Activated CD4-positive, alpha-beta memory T cell treated with anti-CD3 and anti-CD28 coated beads, Interleukin-2, amount 10 ng/mL, durations not matched to agents 7 days and 5 days (primary cell): ENCODE data around the gene XIRP2. TPM values are rescaled to one million over a fixed set of nuclear protein-coding genes. Genes with fewer than 3 reads are reported as not detected.
"Not testable (repeated sequence)": the region's sequence is repeated elsewhere in the genome, so short reads cannot be mapped to it uniquely, and the experiment has no call there.

Experiments used
- CTCF ChIA-PET: fragments of 350-600 bp; sonication (Branson Sonifier 250); formaldehyde crosslinking; loops from one replicate; lab custom pipeline; 2021; ENCODE audit warnings: antibody characterized with exemption, inconsistent platforms; lab: Charles Lee
- POLR2A ChIA-PET: fragments of 350-600 bp; sonication (Branson Sonifier 250); formaldehyde crosslinking; loops from one replicate; lab custom pipeline; 2021; ENCODE audit warnings: antibody characterized with exemption; lab: Charles Lee
- DNase-seq: peaks from one replicate; pipeline ENCODE4 v3.0.0-alpha.2; 2020
- H3K27ac Mint-ChIP-seq: one replicate; pipeline ENCODE4 v1.8.0; 2021; ENCODE audit warnings: mild to moderate bottlenecking, mixed read lengths
- H3K27me3 Mint-ChIP-seq: one replicate; pipeline ENCODE4 v1.8.0; 2021; ENCODE audit warnings: mixed read lengths
- H3K36me3 Mint-ChIP-seq: one replicate; pipeline ENCODE4 v1.8.0; 2021; ENCODE audit warnings: low read depth, mixed read lengths
- H3K4me1 Mint-ChIP-seq: one replicate; pipeline ENCODE4 v1.8.0; 2021; ENCODE audit warnings: mixed read lengths
- H3K4me3 Mint-ChIP-seq: one replicate; pipeline ENCODE4 v1.8.0; 2021; ENCODE audit warnings: mild to moderate bottlenecking, mixed read lengths
- H3K9me3 Mint-ChIP-seq: one replicate; pipeline ENCODE4 v1.8.0; 2021; ENCODE audit warnings: mixed read lengths
- total RNA-seq, 2 experiments: library from RNA; stranded (reverse); gene quantifications; one replicate each; pipeline ENCODE4 v1.2.3, GENCODE V29; 2021

The XIRP2 gene
- total RNA-seq, 2 experiments from 2014 or later = not detected

DNA sequence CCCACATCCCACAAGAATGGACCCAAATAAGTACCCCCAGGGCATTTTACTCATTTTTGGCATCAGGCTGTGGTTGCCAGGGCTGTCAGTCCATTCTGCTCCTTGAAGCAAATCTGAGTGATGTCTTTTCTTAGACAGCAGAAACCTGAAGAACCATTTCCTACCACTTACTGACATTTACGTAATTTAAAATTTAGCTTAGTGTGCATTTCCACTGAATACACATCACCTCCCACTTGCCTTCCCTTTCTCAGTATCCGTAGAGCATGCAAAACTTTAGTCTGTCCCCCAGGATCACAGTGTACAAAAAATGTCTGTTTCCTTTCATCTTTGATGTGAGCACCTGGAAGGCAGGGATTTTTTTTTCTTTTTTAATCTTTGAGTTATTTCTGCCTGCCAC, 130.3 kb downstream of the XIRP2 start:
- no peaks in the 10 kb centered on the region for H3K4me1 Mint-ChIP-seq
- no peaks in the 10 kb centered on the region for H3K27me3 Mint-ChIP-seq
- no peak overlapping the region for H3K4me3 Mint-ChIP-seq
- no peak for DNase-seq
- CTCF ChIA-PET = no interaction called here
- POLR2A ChIA-PET = no interaction called here
- H3K27ac Mint-ChIP-seq = no peak overlapping the region
- no peaks in the 10 kb centered on the region for H3K36me3 Mint-ChIP-seq
- no peaks in the 10 kb centered on the region for H3K9me3 Mint-ChIP-seq

DNA sequence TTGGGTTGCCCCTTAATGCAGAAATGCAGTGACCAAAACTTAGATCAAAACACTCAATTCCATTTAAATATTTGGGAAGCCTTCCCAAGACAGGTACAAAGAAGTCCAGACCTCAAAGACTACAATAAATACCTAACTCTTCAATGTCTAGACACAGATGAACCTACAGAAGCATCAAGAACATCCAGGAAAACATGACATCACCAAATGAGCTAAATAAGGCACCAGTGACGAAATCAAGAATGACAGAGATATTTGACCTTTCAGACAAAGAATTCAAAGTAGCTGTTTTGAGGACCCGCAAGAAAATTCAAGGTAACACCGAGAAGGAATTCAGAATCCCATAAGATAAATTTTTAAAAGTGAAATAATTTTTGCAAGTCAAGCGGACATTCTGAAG, 140.2 kb downstream of the XIRP2 start:
- no peak overlapping the region for H3K4me3 Mint-ChIP-seq
- no peaks in the 10 kb centered on the region for H3K4me1 Mint-ChIP-seq
- H3K27ac Mint-ChIP-seq = no peak overlapping the region
- no peaks in the 10 kb centered on the region for H3K27me3 Mint-ChIP-seq
- DNase-seq = no peak
- ChIA-PET CTCF (interaction anchor here (0.8 kb wide), 1 partner anchor 9 kb away, joined by 3 read pairs; no protein-coding TSS in a partner anchor), POLR2A (no interaction called here)
- H3K36me3 Mint-ChIP-seq = no peaks in the 10 kb centered on the region
- peaks cover 10% of the 10 kb centered on the region for H3K9me3 Mint-ChIP-seq

DNA sequence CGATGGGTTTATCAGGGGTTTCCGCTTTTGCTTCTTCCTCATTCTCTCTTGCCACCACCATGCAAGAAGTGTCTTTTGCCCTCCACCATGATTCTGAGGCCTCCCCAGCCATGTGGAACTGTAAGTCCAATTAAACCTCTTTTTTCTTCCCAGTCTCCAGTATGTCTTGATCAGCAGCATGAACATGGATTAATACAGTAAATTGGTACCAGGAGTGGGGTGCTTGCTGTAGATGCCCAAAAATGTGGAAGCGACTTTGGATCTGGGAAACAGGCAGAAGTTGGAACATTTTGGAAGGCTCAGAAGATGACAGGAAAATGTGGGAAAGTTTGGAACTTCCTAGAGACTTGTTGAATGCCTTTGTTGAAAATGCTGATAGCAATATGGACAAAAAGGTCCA, 146.7 kb downstream of the XIRP2 start:
- H3K4me3 Mint-ChIP-seq, DNase-seq, H3K27ac Mint-ChIP-seq, POLR2A ChIA-PET, H3K36me3 Mint-ChIP-seq, CTCF ChIA-PET, H3K4me1 Mint-ChIP-seq, H3K27me3 Mint-ChIP-seq: not testable (repeated sequence)
- H3K9me3 Mint-ChIP-seq = peaks cover 20% of the 10 kb centered on the region

DNA sequence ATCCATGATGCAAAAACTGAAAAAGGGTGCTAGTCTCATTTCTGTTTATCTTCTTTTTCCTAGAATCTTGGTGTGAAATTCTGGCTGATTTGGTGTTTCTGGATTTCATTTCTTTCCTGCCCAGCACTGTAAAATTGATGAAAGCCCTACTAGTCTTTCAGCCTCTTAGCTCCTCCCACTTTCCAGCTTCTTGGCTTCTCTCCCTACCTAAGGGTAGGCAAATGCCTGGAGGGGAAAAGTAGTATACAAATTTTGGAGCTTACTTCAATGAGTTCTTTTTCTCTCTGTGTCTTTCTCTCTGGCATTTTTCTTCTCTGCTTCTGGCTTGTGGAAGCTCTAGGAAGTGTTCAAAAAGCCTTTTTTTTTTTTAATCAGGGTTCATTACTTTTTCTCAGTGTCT, 160.5 kb downstream of the XIRP2 start:
- peaks cover 4% of the 10 kb centered on the region for H3K9me3 Mint-ChIP-seq
- no peaks in the 10 kb centered on the region for H3K36me3 Mint-ChIP-seq
- no peaks in the 10 kb centered on the region for H3K27me3 Mint-ChIP-seq
- CTCF ChIA-PET = no interaction called here
- no peaks in the 10 kb centered on the region for H3K4me1 Mint-ChIP-seq
- DNase-seq = no peak
- POLR2A ChIA-PET = no interaction called here
- H3K4me3 Mint-ChIP-seq = no peak overlapping the region
- H3K27ac Mint-ChIP-seq = no peak overlapping the region

DNA sequence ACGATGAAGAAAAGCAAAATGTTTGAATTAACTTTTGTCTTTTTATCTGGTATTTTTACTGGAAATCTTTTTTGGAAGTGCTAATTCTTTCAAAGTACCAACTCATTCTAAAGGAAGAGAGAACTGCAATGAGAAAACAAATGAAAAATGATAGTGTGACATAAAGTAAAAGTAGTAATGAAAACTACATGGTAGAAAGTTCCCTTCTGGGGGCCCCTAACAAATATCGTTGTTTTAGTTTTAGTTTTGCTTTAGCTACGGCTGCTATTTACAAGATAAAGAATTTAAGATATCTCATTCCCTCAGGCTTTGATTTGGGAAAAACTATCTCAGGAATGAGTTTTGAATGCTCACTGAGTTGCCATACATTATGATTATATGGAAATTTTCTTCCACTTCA, 161.4 kb downstream of the XIRP2 start:
- no peaks in the 10 kb centered on the region for H3K36me3 Mint-ChIP-seq
- ChIA-PET CTCF (no interaction called here), POLR2A (no interaction called here)
- peaks cover 4% of the 10 kb centered on the region for H3K9me3 Mint-ChIP-seq
- H3K27ac Mint-ChIP-seq = no peak overlapping the region
- H3K27me3 Mint-ChIP-seq = no peaks in the 10 kb centered on the region
- no peaks in the 10 kb centered on the region for H3K4me1 Mint-ChIP-seq
- DNase-seq = no peak
- H3K4me3 Mint-ChIP-seq = no peak overlapping the region

DNA sequence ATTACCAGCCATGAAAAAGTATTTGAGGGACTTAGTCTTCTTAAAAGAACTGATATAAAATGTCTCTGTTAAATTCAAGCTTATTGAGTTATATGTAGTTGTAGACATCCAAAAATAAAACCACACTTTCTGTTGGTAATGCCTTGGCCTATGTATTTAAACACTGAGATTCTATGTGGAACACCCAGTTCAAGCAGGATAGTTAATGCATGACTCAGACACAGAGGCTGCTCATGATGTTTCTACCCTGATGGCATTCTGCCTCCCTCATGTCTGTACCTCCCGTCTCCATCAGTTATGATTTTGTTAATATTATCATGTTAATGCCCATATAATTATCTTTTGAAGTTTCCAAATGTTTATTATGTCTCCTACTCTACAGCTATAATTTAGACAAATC, 164.5 kb downstream of the XIRP2 start:
- Mint-ChIP-seq H3K4me3 (no peak overlapping the region), H3K4me1 (no peaks in the 10 kb centered on the region), H3K9me3 (peaks cover 3% of the 10 kb centered on the region), H3K27me3 (no peaks in the 10 kb centered on the region), H3K36me3 (no peaks in the 10 kb centered on the region), H3K27ac (no peak overlapping the region)
- CTCF ChIA-PET = no interaction called here
- no peak for DNase-seq
- POLR2A ChIA-PET = no interaction called here

DNA sequence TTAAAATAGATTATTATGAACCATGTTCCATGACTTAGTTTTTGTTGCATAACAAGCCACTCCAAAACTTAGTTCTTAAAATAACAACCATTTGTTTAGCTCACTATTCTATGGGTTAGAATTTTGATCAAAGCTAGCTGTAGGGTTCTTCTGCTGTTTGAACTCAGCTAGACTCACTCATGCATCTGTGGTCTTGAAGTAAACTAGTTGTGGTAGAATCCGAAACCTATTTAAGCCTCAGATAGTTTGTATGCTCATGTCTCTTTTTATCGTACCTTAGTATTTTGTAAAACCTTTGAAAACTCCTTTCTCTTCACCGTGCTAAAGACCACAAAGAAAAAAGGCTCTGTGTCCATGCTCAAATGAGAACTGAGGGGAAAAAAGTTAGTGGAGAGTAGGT, 166.6 kb downstream of the XIRP2 start:
- CTCF ChIA-PET = no interaction called here
- H3K4me3 Mint-ChIP-seq = no peak overlapping the region

DNA sequence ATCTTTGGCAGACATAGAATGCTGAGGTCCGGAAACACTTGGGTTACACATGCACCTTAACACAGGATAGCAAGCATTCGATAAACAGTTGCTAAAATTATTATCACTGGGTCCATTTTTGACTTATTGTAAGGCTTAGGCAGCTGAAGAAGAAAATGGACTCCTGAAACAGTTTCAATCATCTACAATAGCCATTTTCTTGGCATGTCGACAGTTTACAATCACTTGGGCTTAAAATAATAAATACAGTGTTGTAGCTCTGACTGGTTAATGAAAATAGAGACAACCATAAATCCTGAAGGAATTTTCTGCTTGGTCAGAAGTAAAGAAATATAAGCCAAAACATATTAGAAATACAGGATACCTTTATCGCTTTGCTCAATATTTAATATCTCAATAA, 169.2 kb downstream of the XIRP2 start:
- no peak overlapping the region for H3K27ac Mint-ChIP-seq
- ChIA-PET POLR2A (no interaction called here), CTCF (no interaction called here)
- H3K4me3 Mint-ChIP-seq = no peak overlapping the region
- no peaks in the 10 kb centered on the region for H3K36me3 Mint-ChIP-seq
- peaks cover 6% of the 10 kb centered on the region for H3K9me3 Mint-ChIP-seq
- no peaks in the 10 kb centered on the region for H3K27me3 Mint-ChIP-seq
- H3K4me1 Mint-ChIP-seq = no peaks in the 10 kb centered on the region
- no peak for DNase-seq

More for the DNA sequence above, 166.6 kb downstream of the XIRP2 start:
- no peak for DNase-seq
- POLR2A ChIA-PET = no interaction called here
- Mint-ChIP-seq H3K4me1 (no peaks in the 10 kb centered on the region), H3K9me3 (peaks cover 8% of the 10 kb centered on the region), H3K27ac (no peak overlapping the region), H3K36me3 (no peaks in the 10 kb centered on the region), H3K27me3 (no peaks in the 10 kb centered on the region)

DNA sequence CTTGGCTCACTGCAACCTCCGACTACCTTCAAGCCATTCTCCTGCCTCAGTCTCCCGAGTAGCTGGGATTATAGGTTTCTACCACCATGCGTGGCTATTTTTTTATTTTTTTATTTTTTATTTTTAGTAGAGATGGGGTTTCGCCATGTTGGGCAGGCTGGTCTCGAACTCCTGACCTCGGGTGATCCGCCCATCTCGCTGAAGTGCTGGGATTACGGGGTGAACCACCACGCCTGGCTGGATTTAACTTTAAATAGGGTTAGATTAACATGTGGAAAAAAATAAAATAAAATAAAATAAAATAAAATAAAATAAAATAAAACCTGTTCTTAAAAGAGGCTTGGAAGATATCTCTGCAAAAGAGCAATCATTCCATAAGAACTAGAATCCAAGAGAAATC, 170.9 kb downstream of the XIRP2 start:
- CTCF ChIA-PET = no interaction called here
- DNase-seq = no peak
- no peak overlapping the region for H3K27ac Mint-ChIP-seq
- POLR2A ChIA-PET = no interaction called here
- H3K9me3 Mint-ChIP-seq = peaks cover 6% of the 10 kb centered on the region
- H3K4me3 Mint-ChIP-seq = no peak overlapping the region
- H3K36me3 Mint-ChIP-seq = no peaks in the 10 kb centered on the region
- H3K4me1 Mint-ChIP-seq = no peaks in the 10 kb centered on the region
- no peaks in the 10 kb centered on the region for H3K27me3 Mint-ChIP-seq

DNA sequence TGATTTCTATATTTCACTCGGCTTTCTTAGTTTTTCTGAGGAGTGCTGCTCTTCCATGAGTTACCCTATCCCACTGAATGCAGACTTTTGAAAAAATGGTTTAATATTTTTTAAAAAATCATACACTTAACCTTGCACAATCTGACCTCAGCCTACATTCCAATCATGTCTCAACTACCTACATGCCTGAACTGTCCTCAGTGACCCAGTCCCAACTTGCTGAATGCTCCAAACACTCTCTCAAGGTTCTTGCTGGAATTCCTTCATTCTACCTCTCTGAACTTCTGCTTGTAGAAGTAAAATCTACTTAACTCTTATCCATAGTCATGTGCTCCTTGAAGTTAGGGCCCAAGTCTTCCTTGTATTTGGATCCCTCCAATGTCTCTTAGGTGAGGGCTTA, 181.6 kb downstream of the XIRP2 start:
- ChIA-PET CTCF (no interaction called here), POLR2A (no interaction called here)
- H3K4me3 Mint-ChIP-seq = no peak overlapping the region
- H3K27ac Mint-ChIP-seq = no peak overlapping the region
- H3K27me3 Mint-ChIP-seq = no peaks in the 10 kb centered on the region
- DNase-seq = no peak
- no peaks in the 10 kb centered on the region for H3K36me3 Mint-ChIP-seq
- no peaks in the 10 kb centered on the region for H3K4me1 Mint-ChIP-seq
- no peaks in the 10 kb centered on the region for H3K9me3 Mint-ChIP-seq

DNA sequence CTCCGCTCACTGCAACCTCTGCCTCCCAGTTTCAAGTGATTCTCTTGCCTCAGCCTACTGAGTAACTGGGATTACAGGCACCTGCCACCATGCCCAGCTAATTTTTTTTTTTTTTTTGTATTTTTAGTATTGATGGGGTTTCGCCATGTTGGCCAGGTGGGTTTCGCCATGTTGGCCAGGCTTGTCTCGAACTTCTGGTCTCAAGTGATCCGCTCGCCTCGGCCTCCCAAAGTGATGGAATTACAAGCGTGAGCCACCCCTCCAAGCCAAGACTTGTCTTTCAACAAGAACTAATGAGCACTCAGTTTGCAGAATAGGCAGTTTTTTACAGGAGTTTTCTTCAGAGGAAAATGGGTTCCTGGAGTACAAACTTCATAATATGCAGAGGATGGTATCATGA, 187.4 kb downstream of the XIRP2 start:
- H3K27me3 Mint-ChIP-seq, DNase-seq, H3K36me3 Mint-ChIP-seq, H3K9me3 Mint-ChIP-seq, CTCF ChIA-PET, H3K27ac Mint-ChIP-seq, POLR2A ChIA-PET, H3K4me3 Mint-ChIP-seq, H3K4me1 Mint-ChIP-seq: not testable (repeated sequence)

DNA sequence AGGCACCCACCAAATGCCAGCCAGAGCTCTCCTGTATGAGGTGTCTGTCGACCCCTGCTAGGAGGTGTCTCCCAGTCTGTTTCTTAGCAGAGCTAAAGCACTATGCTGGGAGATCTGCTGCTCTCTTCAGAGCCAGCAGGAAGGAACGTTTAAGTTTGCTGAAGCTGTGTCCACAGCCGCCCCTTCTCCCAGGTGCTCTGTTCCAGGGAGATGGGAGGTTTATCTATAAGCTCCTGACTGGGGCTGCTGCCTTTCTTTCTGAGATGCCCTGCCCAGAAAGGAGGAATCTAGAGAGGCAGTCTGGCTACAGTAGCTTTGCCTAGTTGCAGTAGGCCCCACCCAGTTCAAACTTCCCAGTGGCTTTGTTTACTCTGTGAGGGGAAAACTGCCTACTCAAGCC, 210.7 kb downstream of the XIRP2 start:
- DNase-seq, H3K27ac Mint-ChIP-seq, H3K27me3 Mint-ChIP-seq, H3K9me3 Mint-ChIP-seq, CTCF ChIA-PET, H3K36me3 Mint-ChIP-seq, H3K4me3 Mint-ChIP-seq, H3K4me1 Mint-ChIP-seq, POLR2A ChIA-PET: not testable (repeated sequence)

DNA sequence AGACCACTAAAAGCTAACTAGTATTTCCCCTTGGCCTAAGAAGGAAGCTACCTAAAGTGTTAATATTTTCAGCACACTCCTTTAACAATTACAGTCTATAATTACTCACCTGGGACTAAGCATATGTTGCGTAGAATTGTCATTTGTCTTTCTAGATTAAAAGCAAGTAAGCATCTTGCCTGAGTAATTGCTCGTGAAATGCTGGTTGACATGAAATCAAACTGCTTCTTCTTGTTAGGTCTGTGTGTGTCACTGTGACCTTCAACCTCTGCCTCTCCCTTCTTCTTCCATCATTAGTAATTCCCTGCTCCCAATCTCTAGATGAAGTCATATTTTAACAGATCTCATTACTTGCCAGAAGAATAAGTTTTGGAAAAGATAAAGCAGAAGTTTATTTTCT, 212.2 kb downstream of the XIRP2 start:
- H3K9me3 Mint-ChIP-seq = peaks cover 10% of the 10 kb centered on the region
- H3K27me3 Mint-ChIP-seq = no peaks in the 10 kb centered on the region
- ChIA-PET POLR2A (no interaction called here), CTCF (no interaction called here)
- H3K36me3 Mint-ChIP-seq = no peaks in the 10 kb centered on the region
- H3K4me1 Mint-ChIP-seq = no peaks in the 10 kb centered on the region
- no peak overlapping the region for H3K27ac Mint-ChIP-seq
- no peak for DNase-seq
- H3K4me3 Mint-ChIP-seq = no peak overlapping the region

DNA sequence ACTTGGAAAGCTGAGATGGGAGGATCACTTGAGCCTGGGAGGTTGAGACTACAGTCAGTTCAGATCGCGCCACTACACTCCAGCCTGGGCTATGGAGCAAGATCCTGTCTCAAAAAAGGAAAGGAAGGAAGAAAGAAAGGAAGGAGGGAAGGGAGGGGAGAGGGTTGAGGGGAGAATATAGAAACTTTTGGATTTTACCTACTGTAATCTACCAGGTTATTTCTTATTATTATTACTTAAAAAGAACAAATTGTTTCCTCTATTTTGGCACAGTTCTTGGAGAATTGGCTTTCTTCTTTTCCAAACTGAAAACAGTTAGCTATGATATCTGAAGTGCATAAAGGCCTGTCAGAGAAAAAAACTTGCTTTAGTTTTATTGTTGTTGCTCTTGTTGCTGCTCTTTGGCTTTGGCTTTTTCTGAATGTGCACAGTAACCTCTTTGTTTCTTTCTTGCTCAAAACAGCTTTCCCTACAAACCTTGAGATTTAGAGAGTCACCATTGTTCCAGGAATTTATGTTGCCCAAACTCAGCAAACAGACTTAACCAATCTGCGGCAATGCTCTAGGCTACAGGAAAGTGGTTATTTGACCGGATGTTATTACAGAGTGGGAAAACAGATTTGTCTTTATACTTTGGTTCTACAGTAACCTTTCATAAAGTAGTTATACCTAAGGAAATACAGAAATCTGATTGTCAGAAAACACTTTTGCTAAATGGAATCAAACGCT, 214.9 kb downstream of the XIRP2 start:
- Mint-ChIP-seq H3K27ac (no peak overlapping the region), H3K9me3 (peaks cover 2% of the 10 kb centered on the region), H3K36me3 (no peaks in the 10 kb centered on the region), H3K4me1 (no peaks in the 10 kb centered on the region), H3K27me3 (no peaks in the 10 kb centered on the region), H3K4me3 (no peak overlapping the region)
- no peak for DNase-seq
- ChIA-PET CTCF (no interaction called here), POLR2A (no interaction called here)
